NT2/D1 (cell line): Measurements from ENCODE around the gene RASD1.

Source experiments
- DNase-seq: peaks from one replicate; pipeline ENCODE4 v3.0.0-alpha.2; 2011; ENCODE audit warnings: low read depth, low spot score
- H3K27me3 ChIP-seq: 2 replicates; pipeline ENCODE4 v1.6.0; 2011; ENCODE audit warnings: mild to moderate bottlenecking; ENCODE audit not compliant: insufficient read length, insufficient read depth
- H3K36me3 ChIP-seq: 2 replicates; pipeline ENCODE4 v1.6.1; 2011; ENCODE audit warnings: mild to moderate bottlenecking, low read length, mixed read lengths; ENCODE audit not compliant: insufficient read depth, insufficient read length
- H3K4me1 ChIP-seq: 2 replicates; pipeline ENCODE4 v1.5.1; 2011; ENCODE audit not compliant: insufficient read depth, insufficient read length
- H3K4me3 ChIP-seq: 2 replicates; pipeline ENCODE4 v1.5.1; 2011; ENCODE audit warnings: low read depth; ENCODE audit not compliant: insufficient read length
- H3K9ac ChIP-seq: 2 replicates; pipeline ENCODE4 v1.6.0; 2011; ENCODE audit warnings: low read depth; ENCODE audit not compliant: insufficient read length
- H3K9me3 ChIP-seq: 2 replicates; pipeline ENCODE4 v1.5.1; 2011; ENCODE audit warnings: mild to moderate bottlenecking, low read length; ENCODE audit not compliant: insufficient read depth
- SUZ12 ChIP-seq: IDR thresholded peaks from 2 replicates; pipeline ENCODE4 v1.6.1; 2011; ENCODE audit not compliant: insufficient read length, insufficient read depth; ENCODE audit errors: extremely low read depth
- YY1 ChIP-seq: IDR thresholded peaks from 2 replicates; pipeline ENCODE4 v1.6.1; 2011; ENCODE audit not compliant: insufficient read length, insufficient read depth
- ZNF274 ChIP-seq: IDR thresholded peaks from 2 replicates; pipeline ENCODE4 v1.6.1; 2011; ENCODE audit warnings: mild to moderate bottlenecking, low read depth, low read length

The RASD1 gene

DNA sequence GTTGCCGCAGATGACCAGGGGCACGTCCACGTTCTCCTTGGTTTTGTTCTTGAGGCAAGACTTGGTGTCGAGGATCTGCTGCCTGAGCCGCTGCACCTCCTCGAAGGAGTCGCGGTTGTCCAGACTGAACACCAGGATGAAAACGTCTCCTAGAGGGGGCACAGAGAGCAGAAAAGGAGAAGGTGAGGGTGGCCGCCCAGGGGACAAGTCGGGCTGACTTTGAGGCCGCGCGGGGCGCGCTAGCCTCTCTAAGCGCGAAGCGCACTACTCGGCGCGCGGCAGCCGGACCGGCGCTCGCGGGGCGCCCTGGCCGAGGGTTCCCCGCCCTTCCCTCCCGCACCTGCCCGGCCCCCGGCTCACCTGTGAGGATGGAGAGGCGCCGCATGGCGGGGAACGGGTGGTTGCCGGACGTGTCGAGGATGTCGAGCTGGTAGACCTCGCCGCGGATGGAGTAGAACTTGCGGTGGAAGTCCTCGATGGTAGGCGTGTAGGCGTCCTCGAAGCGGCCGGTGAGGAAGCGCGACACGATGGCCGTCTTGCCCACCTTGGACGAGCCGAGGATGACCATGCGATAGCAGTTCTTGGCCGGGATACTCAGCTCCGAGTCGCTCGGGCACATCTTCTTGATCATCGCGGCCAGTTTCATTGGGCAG lies 533 bp downstream of the RASD1 start:
- no peak for DNase-seq
- Histone ChIP-seq H3K9ac (peak overlapping the region; percentile 85), H3K9me3 (no peaks in the 10 kb centered on the region), H3K4me1 (peaks cover 12% of the 10 kb centered on the region), H3K27me3 (peaks cover 17% of the 10 kb centered on the region), H3K36me3 (peaks cover 24% of the 10 kb centered on the region), H3K4me3 (peak overlapping the region; percentile 78)
- TF ChIP-seq YY1 = no peak
- TF ChIP-seq ZNF274 = no peak
- no peak for TF ChIP-seq SUZ12

DNA sequence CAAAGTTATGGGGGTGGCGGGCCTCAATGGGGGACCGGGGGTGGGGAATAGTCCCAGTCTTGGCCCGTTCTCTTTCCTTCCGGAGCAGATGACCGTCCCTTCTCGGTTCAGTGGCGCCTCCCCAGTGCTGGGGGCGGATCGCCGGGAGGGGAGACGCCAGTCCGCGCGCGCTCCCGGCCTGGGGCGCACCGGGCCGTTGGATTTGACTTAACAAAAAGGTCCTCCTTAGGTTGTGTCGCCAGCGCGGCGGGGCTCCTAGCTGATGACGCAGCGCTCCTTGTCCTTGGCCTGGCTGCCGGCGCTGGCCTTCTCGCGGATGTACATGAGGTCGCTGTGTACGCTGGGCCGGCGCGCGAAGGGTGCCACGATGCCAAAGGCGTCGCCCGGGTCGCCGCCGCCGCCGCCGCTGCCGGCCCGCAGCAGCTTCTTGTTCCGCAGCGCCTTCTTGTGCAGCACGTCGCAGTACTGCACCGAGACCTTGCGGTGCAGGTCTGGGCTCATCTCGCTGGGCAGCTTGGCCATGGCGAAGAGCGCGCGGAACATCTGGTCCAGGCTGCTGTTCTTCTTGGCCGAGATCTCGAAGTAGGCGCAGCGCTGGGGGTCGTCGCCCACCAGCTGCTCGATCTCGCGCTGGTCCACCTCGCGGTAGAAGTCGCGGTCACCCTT lies 1.2 kb downstream of the RASD1 start:
- TF ChIP-seq YY1 (no peak), ZNF274 (no peak), SUZ12 (no peak)
- Histone ChIP-seq H3K9ac (peak overlapping the region; percentile 85), H3K9me3 (no peaks in the 10 kb centered on the region), H3K4me3 (peak overlapping the region; percentile 78), H3K4me1 (peaks cover 12% of the 10 kb centered on the region), H3K36me3 (peaks cover 28% of the 10 kb centered on the region), H3K27me3 (peaks cover 17% of the 10 kb centered on the region)
- DNase-seq = no peak

DNA sequence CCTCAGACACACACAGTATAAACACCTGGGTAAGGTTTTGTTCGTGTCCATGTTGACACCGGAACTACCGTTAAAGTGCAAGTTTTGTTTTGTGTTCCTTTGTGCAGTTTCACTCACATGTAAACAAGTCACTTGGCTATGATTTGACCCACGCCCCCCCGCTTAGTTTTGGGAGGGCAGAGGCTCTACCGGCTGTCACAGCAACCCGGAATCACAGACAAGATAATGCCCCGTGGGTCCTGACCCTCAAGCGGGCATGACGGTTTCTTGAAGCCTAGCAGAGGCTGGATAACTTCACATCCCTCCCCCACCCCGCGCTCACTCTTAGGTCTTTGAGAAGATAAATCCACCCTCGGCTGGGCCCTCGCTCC lies 1.7 kb downstream of the RASD1 start:
- H3K36me3 ChIP-seq = peaks cover 32% of the 10 kb centered on the region
- DNase-seq = no peak
- H3K9ac ChIP-seq = peak overlapping the region; percentile 70
- no peaks in the 10 kb centered on the region for H3K9me3 ChIP-seq
- H3K27me3 ChIP-seq = peaks cover 17% of the 10 kb centered on the region
- H3K4me3 ChIP-seq = peak overlapping the region; percentile 78
- peaks cover 12% of the 10 kb centered on the region for H3K4me1 ChIP-seq
- no peak for TF ChIP-seq YY1
- TF ChIP-seq SUZ12 = no peak
- no peak for TF ChIP-seq ZNF274

DNA sequence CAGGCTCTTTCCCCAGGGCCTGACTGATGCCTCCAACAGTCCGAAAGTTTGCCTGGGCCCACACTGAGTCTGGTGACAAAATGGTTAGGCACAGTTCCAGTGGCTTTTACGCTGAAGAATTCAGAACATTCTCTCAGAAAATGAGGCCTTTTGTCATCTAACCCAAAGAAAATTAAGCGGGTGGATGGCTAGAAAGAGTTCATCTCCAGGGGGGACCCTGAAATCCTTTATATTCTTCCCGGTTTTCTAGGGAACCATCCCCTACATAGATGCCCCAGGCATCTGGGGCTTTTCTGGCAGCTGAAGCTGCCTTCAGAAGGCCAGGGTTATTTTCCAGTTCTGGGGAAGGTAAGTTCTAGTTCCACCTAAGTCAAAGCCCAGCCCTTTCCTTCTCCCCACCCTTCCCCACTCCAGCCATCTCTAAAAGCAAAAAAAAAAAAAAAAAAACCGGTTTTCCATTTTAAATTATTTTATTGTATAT lies 2.2 kb downstream of the RASD1 start:
- no peak overlapping the region for H3K4me3 ChIP-seq

DNA sequence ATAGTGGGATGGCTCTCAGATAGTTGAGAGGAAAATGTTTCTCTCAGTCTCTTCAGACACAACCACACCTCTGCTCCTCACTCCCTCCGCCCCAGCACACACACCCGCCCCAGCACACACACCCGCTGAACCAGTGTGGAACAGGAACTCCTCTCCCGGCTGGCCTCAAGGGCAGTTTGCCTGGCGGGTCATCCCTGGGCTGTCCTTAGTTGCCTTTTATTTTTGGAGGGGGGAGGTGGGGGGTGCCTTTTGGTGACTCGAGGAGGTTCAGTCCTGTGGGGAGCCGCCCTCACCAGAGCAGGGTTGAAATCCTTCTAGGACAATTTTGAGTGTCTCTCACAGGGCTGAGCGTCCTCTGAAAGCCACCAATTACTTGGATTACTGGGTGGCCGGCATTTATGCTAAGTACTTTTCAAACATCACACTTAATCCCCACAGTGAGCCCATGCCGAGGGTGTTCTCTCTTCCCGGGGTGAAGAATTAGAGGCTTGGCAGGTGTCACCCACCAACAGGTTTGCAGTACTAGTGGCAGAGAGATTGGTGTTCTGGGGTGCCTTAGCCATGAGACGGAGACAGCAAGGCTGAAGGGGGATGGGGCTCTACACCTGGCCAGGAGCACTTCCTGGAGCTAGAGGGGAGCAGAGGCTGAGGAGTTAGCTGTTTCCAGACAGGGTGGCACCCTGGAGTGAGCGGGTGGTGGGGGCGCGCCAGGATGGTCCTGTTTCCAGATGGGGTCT lies 2.8 kb downstream of the RASD1 start:
- Histone ChIP-seq H3K9ac (peak overlapping the region; percentile 42), H3K4me1 (peaks cover 12% of the 10 kb centered on the region), H3K4me3 (no peak overlapping the region), H3K27me3 (peaks cover 17% of the 10 kb centered on the region), H3K9me3 (no peaks in the 10 kb centered on the region), H3K36me3 (peaks cover 39% of the 10 kb centered on the region)
- no peak for TF ChIP-seq SUZ12
- TF ChIP-seq YY1 = no peak
- TF ChIP-seq ZNF274 = no peak
- DNase-seq = no peak

More for the DNA sequence above, 2.2 kb downstream of the RASD1 start:
- Histone ChIP-seq H3K9ac (peak overlapping the region; percentile 42), H3K36me3 (peaks cover 36% of the 10 kb centered on the region), H3K27me3 (peaks cover 17% of the 10 kb centered on the region), H3K9me3 (no peaks in the 10 kb centered on the region), H3K4me1 (peaks cover 12% of the 10 kb centered on the region)
- TF ChIP-seq SUZ12 (no peak), ZNF274 (no peak), YY1 (no peak)
- no peak for DNase-seq

DNA sequence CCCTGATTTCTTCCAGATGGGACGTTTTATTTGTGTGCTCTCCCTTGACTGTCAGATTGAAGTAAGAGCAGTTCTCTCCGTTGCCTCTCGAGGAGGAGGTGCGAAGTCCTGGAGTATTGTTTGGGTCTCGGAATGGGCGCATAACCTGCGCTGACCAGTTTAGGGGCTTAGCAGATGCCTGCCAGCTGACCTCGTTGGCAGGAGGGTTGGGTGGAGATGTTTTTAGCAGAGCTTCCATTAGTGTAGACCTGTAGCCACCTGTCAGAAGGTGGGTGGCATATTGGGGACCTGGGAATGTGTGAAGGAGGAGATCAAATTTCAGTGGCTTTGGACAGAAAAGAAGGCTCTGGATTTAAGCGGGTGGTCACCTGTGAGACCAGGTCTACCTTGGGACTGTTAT lies 3.6 kb downstream of the RASD1 start:
- no peak overlapping the region for H3K4me3 ChIP-seq
- H3K36me3 ChIP-seq = peaks cover 46% of the 10 kb centered on the region
- no peak for DNase-seq
- no peak overlapping the region for H3K9ac ChIP-seq
- TF ChIP-seq ZNF274 (no peak), SUZ12 (no peak), YY1 (no peak)
- H3K4me1 ChIP-seq = peaks cover 11% of the 10 kb centered on the region
- no peaks in the 10 kb centered on the region for H3K9me3 ChIP-seq
- peaks cover 15% of the 10 kb centered on the region for H3K27me3 ChIP-seq

DNA sequence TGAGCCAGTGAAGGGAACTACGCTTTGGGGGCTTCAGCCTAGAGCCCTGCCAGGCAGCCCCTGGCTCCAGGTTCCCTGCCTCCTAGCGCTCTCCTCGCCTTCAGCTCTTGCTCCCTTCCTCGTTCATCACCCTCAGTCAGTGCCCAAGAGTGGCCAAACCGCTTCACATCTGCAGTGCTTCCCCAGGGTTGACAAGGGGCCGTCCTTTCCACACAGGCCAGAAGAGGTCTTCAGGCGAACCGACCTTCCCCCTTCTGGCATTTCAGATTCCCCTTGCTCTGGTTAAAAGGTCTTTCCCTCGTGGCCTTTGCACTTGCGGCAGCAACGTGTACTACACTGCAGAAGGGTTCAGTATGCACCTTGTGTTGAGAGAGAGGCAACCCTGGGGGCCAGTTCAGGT lies 4.1 kb downstream of the RASD1 start:
- Histone ChIP-seq H3K9ac (no peak overlapping the region), H3K4me1 (peaks cover 8% of the 10 kb centered on the region), H3K9me3 (no peaks in the 10 kb centered on the region), H3K36me3 (peaks cover 48% of the 10 kb centered on the region), H3K27me3 (peaks cover 12% of the 10 kb centered on the region), H3K4me3 (no peak overlapping the region)
- TF ChIP-seq ZNF274 = no peak
- no peak for TF ChIP-seq SUZ12
- TF ChIP-seq YY1 = no peak
- no peak for DNase-seq
